GM10266 (cell line): ENCODE measurements around the gene RB1.

Experiments
- DNase-seq: peaks from one replicate; pipeline ENCODE4 v3.0.0; 2012; ENCODE audit errors: extremely low spot score
- TF ChIP-seq, protein P1 (sequence below): IDR thresholded peaks from 2 replicates; pipeline ENCODE4 v1.5.1; 2012; ENCODE audit warnings: mild to moderate bottlenecking, low read depth; ENCODE audit not compliant: control insufficient read depth, insufficient read depth; ENCODE audit errors: missing control alignments

RB1 gene

DNA sequence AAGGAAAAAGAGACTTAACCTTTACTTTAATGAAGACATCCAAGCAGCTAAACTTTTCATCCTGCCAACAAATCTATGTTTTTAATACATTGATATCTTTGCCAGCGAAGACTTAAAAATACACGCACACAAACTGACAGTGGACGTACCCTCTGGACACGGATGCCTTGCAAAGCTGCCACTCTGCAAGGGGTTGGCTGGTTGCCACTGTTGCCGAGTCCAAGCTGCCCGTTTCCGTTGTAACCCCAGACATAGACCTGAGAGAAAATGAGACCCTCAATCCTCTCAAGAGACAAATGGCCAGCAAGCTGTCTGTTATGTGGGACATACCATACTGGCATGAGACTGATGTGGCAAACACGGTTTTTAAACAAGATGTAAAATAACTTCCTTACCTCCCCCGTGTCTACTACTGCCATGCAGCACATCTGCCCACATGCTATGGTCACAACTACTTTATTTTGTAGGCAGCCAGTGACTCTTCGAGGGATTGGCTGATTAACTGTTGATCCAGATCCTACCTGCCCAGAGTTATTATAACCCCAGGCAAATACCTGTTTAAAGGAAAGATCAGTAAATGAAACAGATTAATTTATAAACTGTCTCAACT lies 208.2 kb downstream of the RB1 start:
- no peak for DNase-seq
- TF ChIP-seq, protein P1, sequence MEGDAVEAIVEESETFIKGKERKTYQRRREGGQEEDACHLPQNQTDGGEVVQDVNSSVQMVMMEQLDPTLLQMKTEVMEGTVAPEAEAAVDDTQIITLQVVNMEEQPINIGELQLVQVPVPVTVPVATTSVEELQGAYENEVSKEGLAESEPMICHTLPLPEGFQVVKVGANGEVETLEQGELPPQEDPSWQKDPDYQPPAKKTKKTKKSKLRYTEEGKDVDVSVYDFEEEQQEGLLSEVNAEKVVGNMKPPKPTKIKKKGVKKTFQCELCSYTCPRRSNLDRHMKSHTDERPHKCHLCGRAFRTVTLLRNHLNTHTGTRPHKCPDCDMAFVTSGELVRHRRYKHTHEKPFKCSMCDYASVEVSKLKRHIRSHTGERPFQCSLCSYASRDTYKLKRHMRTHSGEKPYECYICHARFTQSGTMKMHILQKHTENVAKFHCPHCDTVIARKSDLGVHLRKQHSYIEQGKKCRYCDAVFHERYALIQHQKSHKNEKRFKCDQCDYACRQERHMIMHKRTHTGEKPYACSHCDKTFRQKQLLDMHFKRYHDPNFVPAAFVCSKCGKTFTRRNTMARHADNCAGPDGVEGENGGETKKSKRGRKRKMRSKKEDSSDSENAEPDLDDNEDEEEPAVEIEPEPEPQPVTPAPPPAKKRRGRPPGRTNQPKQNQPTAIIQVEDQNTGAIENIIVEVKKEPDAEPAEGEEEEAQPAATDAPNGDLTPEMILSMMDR, result no peak

DNA sequence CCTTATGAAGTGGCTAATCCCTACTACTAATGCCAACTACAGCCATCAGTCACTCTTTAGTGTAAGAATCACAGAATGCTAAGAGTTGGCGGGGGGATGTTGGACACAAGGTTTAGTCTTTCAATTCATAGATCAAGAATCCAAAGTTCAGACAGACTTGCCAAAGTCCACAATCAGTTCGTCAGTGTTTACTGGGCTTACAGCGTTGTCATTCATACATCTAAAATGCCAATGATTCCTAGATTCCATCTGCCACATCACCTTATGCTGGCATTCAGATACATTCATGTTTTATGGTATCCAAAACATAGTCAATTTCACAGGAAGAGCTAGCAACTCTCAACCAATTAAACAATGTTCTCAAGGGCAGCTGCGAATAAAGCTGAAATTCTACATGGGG lies 211.2 kb downstream of the RB1 start:
- TF ChIP-seq, protein P1, result no peak
- no peak for DNase-seq

DNA sequence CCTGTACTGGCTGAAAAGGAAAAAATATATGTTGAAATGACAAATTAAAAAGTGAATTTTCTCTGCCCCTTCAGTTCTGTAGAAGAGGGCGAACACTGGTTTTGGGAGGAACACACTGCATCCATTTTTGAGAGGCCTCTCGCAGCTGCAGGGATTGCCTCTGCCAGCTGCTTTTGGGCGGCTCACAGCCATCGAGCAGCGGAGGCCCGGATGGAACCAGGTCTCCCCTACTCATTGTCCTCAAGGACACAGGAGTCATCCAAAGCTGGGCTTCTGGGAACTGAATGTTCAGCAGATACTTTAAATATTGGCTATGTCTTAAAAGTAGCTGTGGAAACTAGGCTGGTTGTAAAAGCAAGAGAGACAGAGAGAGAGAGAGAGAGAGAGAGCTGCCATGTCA lies 212.2 kb downstream of the RB1 start:
- TF ChIP-seq, protein P1, result no peak
- DNase-seq, result no peak

DNA sequence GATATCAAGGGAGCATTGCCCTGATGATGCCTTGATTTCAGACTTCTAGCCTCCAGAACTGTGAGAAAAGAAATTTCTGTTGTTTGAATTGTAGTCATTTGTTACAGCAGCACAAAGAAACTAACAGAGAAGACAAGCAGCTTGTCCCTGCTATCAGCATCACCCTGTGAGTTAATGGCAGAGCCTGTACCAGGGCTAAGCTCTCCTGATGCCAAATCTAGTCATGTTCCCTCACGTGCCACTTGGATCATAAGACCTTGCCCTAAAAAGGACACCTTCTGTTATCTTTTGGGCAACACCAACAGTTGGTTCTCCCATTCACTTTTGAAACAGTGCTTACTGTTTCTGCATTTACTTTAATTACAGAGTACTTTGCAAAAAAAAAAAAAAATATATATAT lies 214.5 kb downstream of the RB1 start:
- no peak for DNase-seq
- TF ChIP-seq, protein P1, result no peak

DNA sequence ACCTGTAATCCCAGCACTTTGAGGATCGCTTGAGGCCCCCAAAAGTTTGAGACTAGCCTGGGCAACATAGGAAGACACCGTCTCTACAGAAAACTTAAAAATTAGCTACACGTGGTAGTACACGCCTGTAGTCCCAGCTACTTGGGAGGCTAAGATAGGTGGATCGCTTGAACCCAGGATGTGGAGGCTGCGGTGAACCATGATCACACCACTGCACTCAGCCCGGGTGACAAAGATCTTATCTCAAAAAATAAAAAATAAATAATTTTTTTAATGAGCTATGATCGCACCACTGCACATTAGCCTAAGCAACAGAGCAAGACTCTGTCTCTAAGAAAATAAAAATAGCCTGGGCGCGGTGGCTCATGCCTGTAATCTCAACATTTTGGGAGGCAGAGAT lies 222.7 kb downstream of the RB1 start:
- DNase-seq, result no peak
- TF ChIP-seq, protein P1, result no peak

DNA sequence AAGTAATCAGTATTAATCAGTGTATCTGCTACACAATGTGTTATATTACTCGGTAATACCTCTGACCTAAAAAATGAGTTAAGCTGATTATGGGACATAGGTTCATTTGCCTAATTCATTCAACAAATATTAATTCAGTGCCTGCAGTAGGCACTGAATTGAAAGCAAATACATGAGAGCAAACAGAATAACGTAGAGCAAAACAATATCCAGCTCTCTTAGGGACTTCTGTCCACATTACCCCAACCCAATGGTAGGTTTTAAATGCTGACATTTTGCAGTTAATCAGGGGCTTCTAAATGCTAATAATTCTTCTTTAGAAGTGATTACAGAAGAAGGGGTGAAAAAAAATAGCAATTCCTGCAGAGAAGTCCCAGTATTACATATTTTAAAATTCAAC lies 224.4 kb downstream of the RB1 start:
- TF ChIP-seq, protein P1, result no peak
- DNase-seq, result no peak

DNA sequence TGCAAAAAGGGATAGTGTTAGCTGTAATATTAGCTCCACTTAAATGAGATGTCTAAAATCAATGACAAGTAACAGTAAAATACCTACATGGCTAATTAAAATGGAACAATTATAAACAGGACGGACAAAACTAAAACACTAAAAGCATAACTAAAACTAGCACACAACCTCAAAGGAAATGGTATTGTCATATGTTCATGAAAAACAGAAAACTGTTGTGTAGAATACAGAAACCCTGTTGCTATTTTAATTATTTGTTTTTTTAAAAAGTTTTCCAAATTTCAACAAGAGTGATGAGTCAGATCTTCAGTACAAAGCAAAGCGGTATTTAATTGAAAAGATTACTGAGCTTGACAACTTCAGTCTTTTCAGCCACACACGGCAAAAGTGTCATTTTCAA lies 225.2 kb downstream of the RB1 start:
- TF ChIP-seq, protein P1, result no peak
- DNase-seq, result no peak
